Measurements from ENCODE around the gene GABRQ.
"Not testable (repeated sequence)": the region's sequence is repeated elsewhere in the genome, so short reads cannot be mapped to it uniquely, and the experiment has no call there.

GABRQ gene

GRCh38 chrX:152663086-152663485, 25.4 kb downstream of the GABRQ start:
- Mint-ChIP-seq H3K9me3 (peaks cover 23% of the 10 kb centered on the region), H3K27ac (no peak overlapping the region), H3K4me3 (no peak overlapping the region), H3K27me3 (ENCODE audit: low read depth) (peaks cover 4% of the 10 kb centered on the region), H3K36me3 (ENCODE audit: low read depth) (no peaks in the 10 kb centered on the region), H3K4me1 (no peaks in the 10 kb centered on the region)
- TF ChIP-seq CTCF (IDR thresholded peaks at IDR 0.05; ENCODE audit: unreplicated experiment in 3 of 3) = no peak

- TF ChIP-seq CTCF (IDR thresholded peaks at IDR 0.05; ENCODE audit: unreplicated experiment in 3 of 3) = no peak
- peaks cover 3% of the 10 kb centered on the region for H3K27me3 Mint-ChIP-seq (ENCODE audit: low read depth)
- H3K4me1 Mint-ChIP-seq = no peaks in the 10 kb centered on the region
- H3K4me3 Mint-ChIP-seq = no peak overlapping the region
- no peak overlapping the region for H3K27ac Mint-ChIP-seq
- H3K36me3 Mint-ChIP-seq (ENCODE audit: low read depth) = no peaks in the 10 kb centered on the region
- peaks cover 17% of the 10 kb centered on the region for H3K9me3 Mint-ChIP-seq
Measured at GRCh38 chrX:152674135-152674534, 36.4 kb downstream of the GABRQ start.

GRCh38 chrX:152674652-152675051, 37.0 kb downstream of the GABRQ start:
- not testable (repeated sequence) for H3K27me3 Mint-ChIP-seq (ENCODE audit: low read depth); H3K4me1 Mint-ChIP-seq; H3K4me3 Mint-ChIP-seq; H3K27ac Mint-ChIP-seq; H3K36me3 Mint-ChIP-seq (ENCODE audit: low read depth)
- peaks cover 17% of the 10 kb centered on the region for H3K9me3 Mint-ChIP-seq

GRCh38 chrX:152681012-152681411, 43.3 kb downstream of the GABRQ start:
- H3K9me3 Mint-ChIP-seq = peaks cover 14% of the 10 kb centered on the region
- H3K27me3 Mint-ChIP-seq (ENCODE audit: low read depth); H3K36me3 Mint-ChIP-seq (ENCODE audit: low read depth); H3K4me1 Mint-ChIP-seq; H3K27ac Mint-ChIP-seq; H3K4me3 Mint-ChIP-seq: not testable (repeated sequence)

GRCh38 chrX:152697952-152698931, 60.5 kb downstream of the GABRQ start, which contains the start of gene MAGEA3:
TSS of gene MAGEA3 (plus strand) at chrX:152698794. CDS start at chrX:152700833, 2,039 bp downstream.
- H3K36me3 Mint-ChIP-seq (ENCODE audit: low read depth); H3K4me3 Mint-ChIP-seq; H3K27ac Mint-ChIP-seq; H3K27me3 Mint-ChIP-seq (ENCODE audit: low read depth); H3K9me3 Mint-ChIP-seq; H3K4me1 Mint-ChIP-seq: not testable (repeated sequence)

GRCh38 chrX:152700390-152700789, 62.7 kb downstream of the GABRQ start:
- not testable (repeated sequence) for H3K27ac Mint-ChIP-seq; H3K4me1 Mint-ChIP-seq; H3K36me3 Mint-ChIP-seq (ENCODE audit: low read depth); H3K9me3 Mint-ChIP-seq; H3K4me3 Mint-ChIP-seq; H3K27me3 Mint-ChIP-seq (ENCODE audit: low read depth)

- not testable (repeated sequence) for H3K4me3 Mint-ChIP-seq; H3K9me3 Mint-ChIP-seq; H3K4me1 Mint-ChIP-seq; H3K27ac Mint-ChIP-seq; H3K27me3 Mint-ChIP-seq (ENCODE audit: low read depth); H3K36me3 Mint-ChIP-seq (ENCODE audit: low read depth)
Measured at GRCh38 chrX:152706500-152706899, 68.8 kb downstream of the GABRQ start.
